K562 (cell line): ENCODE results near the gene FBXO11. TPM values are rescaled to one million over a fixed set of nuclear protein-coding genes. Genes with fewer than 3 reads are reported as not detected.

Experiments used
- BRD9 ChIP-seq: fragments of 450-650 bp; IDR thresholded peaks from 2 replicates; pipeline ENCODE4 v1.6.1; 2018; ENCODE audit warnings: low read depth; ENCODE audit not compliant: partially characterized antibody
- CBX1 ChIP-seq: sonication (generic); IDR thresholded peaks from 2 replicates; pipeline ENCODE4 v1.6.1; 2016; ENCODE audit warnings: antibody characterized with exemption, low read depth, mild to moderate bottlenecking
- CHD4 ChIP-seq: fragments of 200-600 bp; sonication (generic); IDR thresholded peaks from 3 replicates; pipeline ENCODE4 v1.6.1; 2012; ENCODE audit warnings: low read depth, mild to moderate bottlenecking, mixed read lengths, low read length, inconsistent platforms; ENCODE audit not compliant: insufficient read depth, insufficient replicate concordance, poor library complexity, severe bottlenecking
- E2F6 ChIP-seq, 2 experiments: IDR thresholded peaks; 2 replicates each; pipeline ENCODE4 v1.6.1; 2011; ENCODE audit warnings: borderline replicate concordance in 1 of 2, control low read depth in 1 of 2, low read depth in 1 of 2, low read length in 1 of 2, mild to moderate bottlenecking in 1 of 2, mixed read lengths in 1 of 2, moderate library complexity in 1 of 2; ENCODE audit not compliant: insufficient read depth in 1 of 2, insufficient read length in 1 of 2, poor library complexity in 1 of 2, severe bottlenecking in 1 of 2; ENCODE audit errors: extremely low read depth in 1 of 2
- FOS ChIP-seq: IDR thresholded peaks from 3 replicates; pipeline ENCODE4 v1.6.1; 2011; ENCODE audit not compliant: insufficient read length; ENCODE audit errors: extremely low read depth
- FOXA3 ChIP-seq, 2 experiments: fragments of 450-650 bp in 1 of 2; sonication (generic) in 1 of 2; formaldehyde crosslinking; IDR thresholded peaks in 1 of 2; conservative IDR thresholded peaks in 1 of 2; 2 replicates each; pipeline versions ENCODE4 v1.4.0 to v1.8.0; 2020 to 2022; ENCODE audit warnings: mild to moderate bottlenecking in 2 of 2, missing genetic modification reagents in 1 of 2
- FOXP4 ChIP-seq: sonication (generic); formaldehyde crosslinking; IDR thresholded peaks from 2 replicates; pipeline ENCODE4 v1.8.0; 2022; ENCODE audit warnings: mild to moderate bottlenecking, missing genetic modification reagents, borderline replicate concordance
- HMGN3 ChIP-seq: IDR thresholded peaks from 2 replicates; pipeline ENCODE4 v1.6.1; 2011; ENCODE audit warnings: borderline replicate concordance, low read depth, mild to moderate bottlenecking, mixed read lengths, low read length; ENCODE audit not compliant: insufficient read length; ENCODE audit errors: extremely low read depth
- KLF16 ChIP-seq: IDR thresholded peaks from 2 replicates; pipeline ENCODE4 v1.6.1; 2016; ENCODE audit warnings: antibody characterized with exemption
- NELFE ChIP-seq: IDR thresholded peaks from 2 replicates; pipeline ENCODE4 v1.6.1; 2011; ENCODE audit warnings: mild to moderate bottlenecking; ENCODE audit not compliant: insufficient read depth, insufficient read length
- SMARCE1 ChIP-seq: fragments of 450-650 bp; IDR thresholded peaks from 2 replicates; pipeline ENCODE4 v1.7.1; 2016; ENCODE audit warnings: mild to moderate bottlenecking
- SREBF1 ChIP-seq: fragments of 150-350 bp; IDR thresholded peaks from 2 replicates; pipeline ENCODE4 v1.6.1; 2014; ENCODE audit warnings: antibody characterized with exemption, low read depth, low read length, borderline replicate concordance
- STAT5B ChIP-seq: fragments of 250-450 bp; sonication (Bioruptor Pico); IDR thresholded peaks from 2 replicates; pipeline ENCODE4 v1.8.0; 2021; ENCODE audit warnings: mild to moderate bottlenecking, inconsistent platforms
- ZBTB49 ChIP-seq: sonication (generic); formaldehyde crosslinking; IDR thresholded peaks from 2 replicates; pipeline ENCODE4 v1.8.0; 2022; ENCODE audit warnings: missing genetic modification reagents, mild to moderate bottlenecking, borderline replicate concordance
- ZEB2 ChIP-seq: fragments of 450-650 bp; IDR thresholded peaks from 2 replicates; pipeline ENCODE4 v1.6.1; 2016
- ZNF3 ChIP-seq: fragments of 250-450 bp; sonication (Bioruptor Pico); IDR thresholded peaks from 2 replicates; pipeline ENCODE4 v1.5.0; 2021; ENCODE audit warnings: mild to moderate bottlenecking, moderate library complexity
- ZNF408 ChIP-seq: fragments of 250-450 bp; sonication (Bioruptor Pico); IDR thresholded peaks from 2 replicates; pipeline ENCODE4 v1.4.0; 2020; ENCODE audit warnings: low read depth, mild to moderate bottlenecking, moderate library complexity
- ZNF699 ChIP-seq: fragments of 250-450 bp; sonication (Bioruptor Pico); IDR thresholded peaks from 2 replicates; pipeline ENCODE4 v1.8.0; 2021; ENCODE audit warnings: mild to moderate bottlenecking, moderate library complexity; ENCODE audit not compliant: insufficient replicate concordance
- polyA plus RNA-seq, 8 experiments: library from polyadenylated mRNA; depleted of rRNA in 4 of 8; stranded (reverse) in 5 of 8; unstranded in 3 of 8; fragments of >200 nt; fragmentation: Nextera tagmentation in 2 of 8; fragmentation: Illumina TruSeq in 1 of 8; extraction: Ambion mirVana in 2 of 8; extraction: Trizol in 1 of 8; gene quantifications; 2 replicates each; pipeline versions ENCODE4 v1.2.1 to v1.2.3, GENCODE V29; 2011 to 2014; ENCODE audit warnings: inconsistent platforms in 1 of 8, missing spikeins in 1 of 8
- total RNA-seq, 7 experiments: library from RNA; depleted of rRNA in 6 of 7; stranded (reverse); fragments of >200 nt in 6 of 7; fragmentation: Illumina TruSeq in 2 of 7; extraction: Trizol in 2 of 7; gene quantifications; 2 replicates each; pipeline versions ENCODE4 v1.2.1 to v1.2.3, GENCODE V29; 2011 to 2021; ENCODE audit warnings: low replicate concordance in 1 of 7

FBXO11 gene
- total and polyA plus RNA-seq, 9 of the 15 experiments (the other 6 are each of a cell fraction or from before 2014, with no cell fraction given), result 8.8 to 44.5 (median 24.1) TPM

GRCh38 chr2:47906157-47907038, at the start of gene FBXO11 (continued):
- TF ChIP-seq ZBTB49 (CRISPR knock-in tag) (no peak), ZEB2 (no peak; the same call in 1 of the 2 replicates), NELFE (no peak), CBX1 (no peak), CHD4 (no peak), ZNF699 (CRISPR knock-in tag) (no peak), FOS (peak; percentile 74), STAT5B (CRISPR knock-in tag) (no peak), FOXA3 (CRISPR knock-in tag; conservative IDR thresholded peaks at IDR 0.05 in 1 of 2, IDR thresholded peaks at IDR 0.05 in 1 of 2) (0 out of 4 replicates have a peak, but pooled peaks of 1 of the 2 experiments have one; percentile 10), SMARCE1 (peak; percentile 53; the same call in 1 of the 2 replicates), BRD9 (no peak), ZNF3 (CRISPR knock-in tag) (no peak), SREBF1 (no peak), HMGN3 (no peak), FOXP4 (no peak), KLF16 (no peak; the same call in 1 of the 2 replicates), ZNF408 (CRISPR knock-in tag) (no peak), E2F6 (IDR thresholded peaks at IDR 0.05; ENCODE audit: borderline replicate concordance in 1 of 2, extremely low read depth in 1 of 2, insufficient read depth in 1 of 2, insufficient read length in 1 of 2, low read depth in 1 of 2, low read length in 1 of 2, poor library complexity in 1 of 2, severe bottlenecking in 1 of 2) (peak in 1 of 2 experiments; percentile 4)
